ENCODE data around the gene FOXL3. TPM values are rescaled to one million over a fixed set of nuclear protein-coding genes. Genes with fewer than 3 reads are reported as not detected.

Gene FOXL3
- total RNA-seq, 1 experiment from 2014 or later, result not detected

DNA sequence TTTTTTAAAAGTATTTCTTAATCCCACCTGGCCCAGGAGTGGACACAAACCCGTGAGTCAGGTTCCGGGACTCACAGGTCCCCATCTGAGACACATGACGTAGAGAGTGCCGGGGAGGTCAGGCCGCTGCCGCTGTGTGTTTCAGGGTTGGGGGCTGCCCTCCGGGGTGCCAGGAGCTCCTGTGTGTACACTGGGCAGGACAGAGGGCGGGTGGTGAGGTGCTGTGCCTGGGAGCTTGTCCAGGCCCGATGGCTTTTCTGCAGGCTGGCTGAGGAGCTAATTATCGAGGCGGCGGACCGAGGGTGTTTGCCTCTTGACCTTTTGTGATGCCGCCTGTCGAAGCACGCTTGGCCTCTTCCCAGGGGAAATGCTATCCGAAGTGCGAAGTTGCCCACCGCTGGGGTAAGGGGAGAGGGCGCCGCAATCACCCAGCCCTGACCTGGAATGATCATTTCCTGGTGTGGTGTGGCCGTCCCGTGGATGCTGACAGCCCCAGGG, 42.1 kb downstream of the FOXL3 start:
- Mint-ChIP-seq H3K27ac (ENCODE audit: unreplicated experiment) (no peak overlapping the region), H3K36me3 (ENCODE audit: insufficient read depth, unreplicated experiment) (peaks cover 4% of the 10 kb centered on the region), H3K9me3 (ENCODE audit: low read depth, unreplicated experiment) (peaks cover 8% of the 10 kb centered on the region), H3K27me3 (ENCODE audit: unreplicated experiment) (peaks cover 81% of the 10 kb centered on the region), H3K4me3 (ENCODE audit: low read depth, unreplicated experiment) (no peak overlapping the region), H3K4me1 (ENCODE audit: low read depth, unreplicated experiment) (peaks cover 35% of the 10 kb centered on the region)
- TF ChIP-seq, protein P1, sequence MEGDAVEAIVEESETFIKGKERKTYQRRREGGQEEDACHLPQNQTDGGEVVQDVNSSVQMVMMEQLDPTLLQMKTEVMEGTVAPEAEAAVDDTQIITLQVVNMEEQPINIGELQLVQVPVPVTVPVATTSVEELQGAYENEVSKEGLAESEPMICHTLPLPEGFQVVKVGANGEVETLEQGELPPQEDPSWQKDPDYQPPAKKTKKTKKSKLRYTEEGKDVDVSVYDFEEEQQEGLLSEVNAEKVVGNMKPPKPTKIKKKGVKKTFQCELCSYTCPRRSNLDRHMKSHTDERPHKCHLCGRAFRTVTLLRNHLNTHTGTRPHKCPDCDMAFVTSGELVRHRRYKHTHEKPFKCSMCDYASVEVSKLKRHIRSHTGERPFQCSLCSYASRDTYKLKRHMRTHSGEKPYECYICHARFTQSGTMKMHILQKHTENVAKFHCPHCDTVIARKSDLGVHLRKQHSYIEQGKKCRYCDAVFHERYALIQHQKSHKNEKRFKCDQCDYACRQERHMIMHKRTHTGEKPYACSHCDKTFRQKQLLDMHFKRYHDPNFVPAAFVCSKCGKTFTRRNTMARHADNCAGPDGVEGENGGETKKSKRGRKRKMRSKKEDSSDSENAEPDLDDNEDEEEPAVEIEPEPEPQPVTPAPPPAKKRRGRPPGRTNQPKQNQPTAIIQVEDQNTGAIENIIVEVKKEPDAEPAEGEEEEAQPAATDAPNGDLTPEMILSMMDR (IDR thresholded peaks at IDR 0.05; ENCODE audit: unreplicated experiment), result no peak
- no TSS peak for BruUV-seq (replicated peaks)
- DNase-seq, result no peak
- CTCF ChIA-PET, result interaction anchor here (0.7 to 0.8 kb wide), 2 partner anchors 11 to 305 kb away, joined by 3 to 4 read pairs; no protein-coding TSS in a partner anchor
- intact Hi-C loops (cut with micrococcal nuclease; ENCODE audit: unreplicated experiment), result no loop called here

DNA sequence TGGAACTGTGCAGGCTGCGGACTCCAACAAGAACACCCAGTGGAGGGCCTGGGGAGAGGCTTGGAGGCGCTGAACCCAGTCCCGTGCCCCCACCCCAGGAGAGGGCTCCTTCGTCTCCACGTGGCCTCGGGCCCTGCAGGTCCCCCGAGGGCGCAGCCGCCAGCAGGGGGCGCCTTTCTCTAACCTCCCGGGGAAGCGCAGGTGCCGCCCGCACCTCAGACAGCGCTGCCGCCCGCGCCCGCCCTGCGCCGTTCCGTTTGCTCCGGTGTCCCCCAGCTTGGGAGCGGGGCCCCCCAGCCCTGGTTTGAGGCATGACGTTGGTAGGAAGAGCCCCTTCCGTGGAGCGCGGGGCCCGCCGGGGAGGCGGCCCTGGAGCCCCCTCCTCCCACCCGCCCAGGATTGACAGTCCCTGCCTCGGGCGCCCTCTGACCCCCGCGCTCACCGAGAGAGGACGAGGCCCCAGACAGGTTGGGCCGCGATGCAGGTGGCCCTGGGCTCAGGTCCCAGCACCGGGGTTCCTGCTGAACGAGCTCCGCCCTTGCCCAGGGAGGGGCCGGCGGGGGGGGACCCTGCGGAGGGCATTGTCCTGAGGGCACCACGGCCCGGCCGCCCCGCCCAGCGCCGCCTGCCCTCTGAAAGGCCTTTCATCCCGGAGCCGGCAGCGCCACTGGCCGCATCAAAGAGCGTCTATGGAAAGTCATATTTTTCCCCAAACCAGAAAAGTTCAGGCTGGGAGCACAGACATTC, 42.8 kb downstream of the FOXL3 start:
- TF ChIP-seq, protein P1 (IDR thresholded peaks at IDR 0.05; ENCODE audit: unreplicated experiment), result peak; percentile 96
- Mint-ChIP-seq H3K27me3 (ENCODE audit: unreplicated experiment) (peaks cover 81% of the 10 kb centered on the region), H3K4me1 (ENCODE audit: low read depth, unreplicated experiment) (peaks cover 28% of the 10 kb centered on the region), H3K4me3 (ENCODE audit: low read depth, unreplicated experiment) (peak overlapping the region; percentile 45), H3K27ac (ENCODE audit: unreplicated experiment) (no peak overlapping the region), H3K9me3 (ENCODE audit: low read depth, unreplicated experiment) (peaks cover 8% of the 10 kb centered on the region), H3K36me3 (ENCODE audit: insufficient read depth, unreplicated experiment) (peaks cover 4% of the 10 kb centered on the region)
- CTCF ChIA-PET, result interaction anchor here (0.6 to 1.4 kb wide), 6 partner anchors 9 to 304 kb away, joined by 3 to 9 read pairs (median 5); no protein-coding TSS in a partner anchor
- DNase-seq, result peak; percentile 94
- no TSS peak for BruUV-seq (replicated peaks)
- intact Hi-C loops (cut with micrococcal nuclease; ENCODE audit: unreplicated experiment), result no loop called here

DNA sequence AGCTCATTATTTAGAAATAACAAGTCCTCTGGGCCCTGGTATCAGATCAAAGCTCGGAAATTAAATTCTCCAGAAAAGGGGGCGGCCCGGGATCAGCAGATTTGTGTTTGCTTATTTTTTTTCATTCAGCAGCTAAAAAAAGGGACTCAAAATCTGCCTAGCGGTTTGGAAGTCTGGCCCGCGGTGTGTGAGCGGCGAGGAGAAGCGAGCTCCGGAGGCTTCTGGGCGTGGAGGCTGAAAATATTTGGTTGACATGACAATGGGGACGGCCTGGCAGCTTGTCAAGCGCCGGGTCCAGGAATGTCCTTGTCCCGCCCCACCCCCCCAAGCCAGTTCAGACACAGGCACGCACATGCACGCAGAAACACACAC, 43.4 kb downstream of the FOXL3 start:
- BruUV-seq (replicated peaks), result no TSS peak
- CTCF ChIA-PET, result interaction anchor here (0.6 to 1.4 kb wide), 6 partner anchors 8 to 303 kb away, joined by 3 to 9 read pairs (median 5); no protein-coding TSS in a partner anchor
- intact Hi-C loops (cut with micrococcal nuclease; ENCODE audit: unreplicated experiment), result no loop called here
- peaks cover 28% of the 10 kb centered on the region for H3K4me1 Mint-ChIP-seq (ENCODE audit: low read depth, unreplicated experiment)
- TF ChIP-seq, protein P1 (IDR thresholded peaks at IDR 0.05; ENCODE audit: unreplicated experiment), result no peak
- peaks cover 8% of the 10 kb centered on the region for H3K9me3 Mint-ChIP-seq (ENCODE audit: low read depth, unreplicated experiment)
- H3K36me3 Mint-ChIP-seq (ENCODE audit: insufficient read depth, unreplicated experiment), result peaks cover 4% of the 10 kb centered on the region
- no peak overlapping the region for H3K27ac Mint-ChIP-seq (ENCODE audit: unreplicated experiment)
- DNase-seq, result peak; percentile 51
- H3K4me3 Mint-ChIP-seq (ENCODE audit: low read depth, unreplicated experiment), result peak overlapping the region; percentile 45
- peaks cover 79% of the 10 kb centered on the region for H3K27me3 Mint-ChIP-seq (ENCODE audit: unreplicated experiment)

DNA sequence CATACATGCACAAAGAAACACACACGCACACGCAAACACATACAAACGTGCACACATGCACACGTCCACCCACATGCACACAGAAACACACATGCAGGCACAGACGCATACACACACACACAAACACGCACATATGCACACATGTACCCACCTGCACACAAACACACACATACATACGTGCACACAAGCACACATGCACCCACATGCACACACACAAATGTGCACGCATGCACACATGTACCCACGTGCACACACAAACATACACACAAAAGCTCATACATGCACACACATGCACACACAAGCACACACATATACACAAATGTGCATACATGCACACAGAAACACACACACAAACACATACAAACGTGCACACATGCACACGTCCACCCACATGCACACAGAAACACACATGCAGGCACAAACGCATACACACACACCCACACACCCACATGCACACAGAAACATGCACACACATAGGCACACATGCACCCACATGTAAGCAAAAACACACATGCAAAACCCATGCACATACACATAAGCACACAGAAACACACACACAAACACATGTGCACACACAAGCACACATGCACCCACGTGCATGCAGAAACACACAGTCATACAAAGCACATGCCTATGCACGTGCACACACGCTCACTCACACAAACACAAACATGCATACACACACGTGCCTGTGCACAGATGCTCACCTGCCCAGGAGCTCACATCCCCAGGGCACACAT, 44.8 kb downstream of the FOXL3 start:
- Mint-ChIP-seq H3K4me1 (ENCODE audit: low read depth, unreplicated experiment) (peaks cover 22% of the 10 kb centered on the region), H3K27me3 (ENCODE audit: unreplicated experiment) (peaks cover 77% of the 10 kb centered on the region), H3K36me3 (ENCODE audit: insufficient read depth, unreplicated experiment) (peaks cover 4% of the 10 kb centered on the region), H3K4me3 (ENCODE audit: low read depth, unreplicated experiment) (peak overlapping the region; percentile 1), H3K27ac (ENCODE audit: unreplicated experiment) (peak overlapping the region; percentile 10), H3K9me3 (ENCODE audit: low read depth, unreplicated experiment) (peaks cover 8% of the 10 kb centered on the region)
- intact Hi-C loops (cut with micrococcal nuclease; ENCODE audit: unreplicated experiment), result no loop called here
- no peak for DNase-seq
- no TSS peak for BruUV-seq (replicated peaks)
- CTCF ChIA-PET, result no interaction called here
- TF ChIP-seq, protein P1 (IDR thresholded peaks at IDR 0.05; ENCODE audit: unreplicated experiment), result no peak

Data from Calu3 (cell line).